GM12891 (cell line): Measurements from ENCODE around the gene PGA4.
"Not testable (repeated sequence)": the region's sequence is repeated elsewhere in the genome, so short reads cannot be mapped to it uniquely, and the experiment has no call there.

Experiments
- DNase-seq: peaks from one replicate; pipeline ENCODE4 v3.0.0; 2011; ENCODE audit warnings: low spot score; ENCODE audit not compliant: insufficient read length
- FAIRE-seq: peaks from 2 replicates; lab custom pipeline; 2011; peaks lifted over from hg19 to GRCh38; lab: Jason Lieb, UNC
- PAX5 ChIP-seq: IDR thresholded peaks from 2 replicates; pipeline ENCODE4 v1.6.1; 2011; ENCODE audit warnings: low read length, moderate library complexity, mild to moderate bottlenecking; ENCODE audit not compliant: insufficient read depth, severe bottlenecking
- POLR2A ChIP-seq: IDR thresholded peaks from 2 replicates; pipeline ENCODE4 v1.6.1; 2011; ENCODE audit warnings: low read depth, low read length, control low read depth
- POLR2AphosphoS5 ChIP-seq: IDR thresholded peaks from 2 replicates; pipeline ENCODE4 v1.6.1; 2011; ENCODE audit warnings: low read depth, low read length, control low read depth
- POU2F2 ChIP-seq: IDR thresholded peaks from 2 replicates; pipeline ENCODE4 v1.6.1; 2011; ENCODE audit warnings: low read depth, mild to moderate bottlenecking, control low read depth, low read length, moderate library complexity
- SPI1 ChIP-seq: IDR thresholded peaks from 2 replicates; pipeline ENCODE4 v1.6.1; 2011; ENCODE audit warnings: low read depth, low read length, control low read depth
- TAF1 ChIP-seq: IDR thresholded peaks from 2 replicates; pipeline ENCODE4 v1.6.1; 2011; ENCODE audit warnings: low read depth, low read length, control low read depth

Gene PGA4

DNA sequence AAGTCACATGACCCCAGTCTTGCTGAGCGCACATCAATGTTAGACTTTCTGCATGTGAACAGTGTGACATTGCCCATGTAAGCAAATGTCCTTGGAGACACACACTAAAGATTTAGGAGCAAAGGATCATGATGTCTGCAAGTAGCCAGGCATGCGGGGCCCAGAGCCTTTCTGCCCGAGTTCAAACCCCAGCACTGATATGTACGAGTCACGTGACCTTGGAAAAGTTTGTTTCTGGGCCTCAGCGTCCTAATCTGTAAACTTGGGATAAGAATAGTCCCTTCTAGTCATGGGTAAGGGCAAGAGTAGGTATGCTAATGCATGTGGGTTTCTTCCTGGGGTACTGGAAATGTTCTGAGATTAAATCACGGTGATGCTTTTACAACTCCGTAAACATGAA is 35.6 kb upstream of the PGA4 start:
- no peak for TF ChIP-seq POLR2A
- no peak for TF ChIP-seq TAF1
- TF ChIP-seq POU2F2: no peak
- TF ChIP-seq PAX5: no peak
- no peak for TF ChIP-seq SPI1
- TF ChIP-seq POLR2AphosphoS5: no peak
- FAIRE-seq (no peak), DNase-seq (no peak)

DNA sequence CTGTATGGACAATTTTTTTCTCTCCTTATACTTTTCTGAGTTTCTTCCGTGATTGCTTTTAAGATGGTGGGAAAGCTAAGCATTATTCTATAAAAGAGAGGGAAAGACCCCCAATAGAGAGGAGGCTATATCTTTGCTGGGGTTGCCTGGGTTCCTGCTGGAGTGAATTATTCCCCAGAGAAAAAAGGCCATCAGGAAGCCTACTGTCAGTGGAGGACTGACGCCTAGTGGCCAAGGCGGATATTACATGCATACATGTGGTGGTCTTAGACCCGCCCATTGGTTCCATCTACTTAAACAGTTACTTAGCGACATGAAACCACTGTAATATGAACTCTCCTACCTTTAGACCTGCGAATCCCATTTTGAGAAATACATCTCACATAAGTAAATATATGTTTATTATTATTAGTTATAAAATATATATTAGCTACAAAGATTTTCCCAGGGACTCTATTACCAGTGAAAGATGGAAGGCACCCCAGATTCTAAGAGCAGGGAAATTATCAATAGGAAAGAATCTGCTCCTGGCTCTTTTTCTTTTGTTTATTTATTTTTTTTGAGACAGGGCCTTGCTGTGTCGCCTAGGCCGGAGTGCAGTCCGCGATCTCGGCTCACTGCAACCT is 34.5 kb upstream of the PGA4 start:
- peak; percentile 62 for FAIRE-seq
- DNase-seq: peak; percentile 62
- no peak for TF ChIP-seq POLR2A
- no peak for TF ChIP-seq POLR2AphosphoS5
- TF ChIP-seq TAF1: no peak
- TF ChIP-seq SPI1: no peak
- peak; percentile 94 for TF ChIP-seq POU2F2
- no peak for TF ChIP-seq PAX5

DNA sequence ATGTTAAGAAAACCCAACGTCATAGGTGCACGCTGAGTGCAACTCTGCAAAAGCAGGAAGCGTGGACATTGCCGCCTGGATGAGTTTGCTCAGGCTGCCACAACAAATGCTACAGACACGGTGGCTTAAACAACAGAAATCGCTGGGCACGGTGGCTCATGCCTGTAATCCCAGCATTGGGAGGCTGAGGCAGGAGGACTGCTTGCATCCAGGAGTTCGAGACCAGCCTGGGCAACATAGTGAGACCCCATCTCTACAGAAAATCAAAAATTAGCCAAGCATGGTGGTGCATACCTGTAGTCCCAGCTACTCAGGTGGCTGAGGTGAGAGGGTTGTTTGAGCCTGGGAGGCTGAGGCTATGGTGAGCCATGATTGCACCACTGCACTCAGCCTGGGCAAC is 32.2 kb upstream of the PGA4 start:
- FAIRE-seq (no peak), DNase-seq (no peak)
- TF ChIP-seq POLR2A (no peak), POLR2AphosphoS5 (no peak), TAF1 (no peak), PAX5 (no peak), POU2F2 (no peak), SPI1 (no peak)

DNA sequence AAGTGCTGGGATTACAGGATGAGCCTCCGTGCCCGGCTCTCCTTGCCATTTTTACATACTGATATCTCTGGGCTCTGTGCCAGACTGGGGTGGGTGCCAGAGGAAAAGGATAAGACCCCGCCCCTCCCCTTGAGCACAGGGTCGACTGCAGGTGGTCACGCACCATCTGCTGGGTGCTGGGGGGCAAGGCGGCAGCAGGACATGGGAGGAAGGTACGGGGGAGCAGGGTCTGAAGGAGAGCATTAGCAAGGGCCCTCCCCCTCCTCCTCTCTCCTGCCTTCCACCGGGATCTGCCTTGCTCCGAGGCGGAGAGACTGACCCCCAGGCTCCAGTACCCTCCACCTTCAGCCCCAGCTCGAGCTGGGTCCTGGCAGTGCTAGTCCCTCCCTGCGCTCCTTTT is 28.6 kb upstream of the PGA4 start:
- FAIRE-seq: no peak
- TF ChIP-seq POU2F2: no peak
- no peak for TF ChIP-seq PAX5
- TF ChIP-seq POLR2A: no peak
- no peak for TF ChIP-seq POLR2AphosphoS5
- TF ChIP-seq SPI1: no peak
- TF ChIP-seq TAF1: no peak
- no peak for DNase-seq

DNA sequence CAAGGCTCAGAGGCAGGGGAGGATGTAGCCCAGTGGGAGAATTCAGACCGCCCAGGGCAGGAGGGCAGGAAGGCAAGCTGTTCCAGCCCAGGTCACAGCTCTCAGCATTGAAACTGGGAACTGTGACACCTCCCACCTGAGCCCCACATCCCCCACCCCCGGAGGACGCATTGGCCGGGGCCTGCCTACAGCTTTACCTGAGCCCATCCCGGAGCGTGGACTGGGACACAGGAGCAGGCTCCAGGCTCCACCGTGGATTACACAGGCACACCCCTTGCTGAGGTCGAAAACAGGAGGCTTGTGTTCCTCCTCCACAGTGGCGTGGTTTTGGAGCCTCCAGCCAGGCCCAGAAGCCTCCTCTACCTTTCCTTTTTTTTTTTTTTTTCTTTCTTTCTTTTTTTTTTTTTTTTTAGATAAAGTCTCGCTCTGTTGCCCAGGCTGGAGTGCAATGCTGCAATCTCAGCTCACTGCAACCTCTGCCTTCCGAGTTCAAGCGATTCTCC is 27.9 kb upstream of the PGA4 start:
- FAIRE-seq (no peak), DNase-seq (no peak)
- TF ChIP-seq POLR2A: no peak
- TF ChIP-seq SPI1: no peak
- TF ChIP-seq TAF1: no peak

DNA sequence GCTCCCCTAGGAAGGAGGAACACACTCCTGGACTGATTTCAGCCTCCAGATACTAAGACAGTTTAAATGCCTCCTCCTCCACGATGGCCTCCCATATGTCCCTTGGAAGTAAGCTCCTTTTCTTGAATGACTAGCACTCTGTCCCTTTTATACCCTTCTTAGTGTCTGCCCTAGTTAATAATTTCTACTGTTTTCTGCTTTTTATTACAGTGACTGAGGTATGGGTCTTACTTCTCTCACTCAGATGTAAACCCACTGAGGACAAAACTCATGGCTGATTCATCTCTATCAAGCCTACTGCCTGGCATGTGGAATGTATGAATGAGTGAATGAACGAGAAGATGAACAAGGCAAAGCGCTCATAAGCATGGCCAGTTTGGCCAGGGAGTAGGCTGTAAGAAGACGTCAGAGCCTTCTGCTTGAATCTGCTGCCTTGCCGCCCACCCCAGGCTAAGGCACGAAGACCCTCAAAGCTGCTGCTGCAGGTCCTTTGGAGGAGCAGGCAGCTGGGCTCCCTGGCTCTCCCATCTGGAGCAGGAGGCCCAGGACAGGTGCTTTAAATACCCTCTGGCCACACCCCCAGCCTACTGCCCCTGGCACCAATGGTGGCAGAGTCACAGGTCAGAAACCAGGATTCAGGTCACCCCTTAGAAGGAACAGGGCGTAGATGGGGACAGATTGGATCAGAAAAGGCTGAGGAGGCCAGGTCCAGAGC is 27.0 kb upstream of the PGA4 start:
- no peak for DNase-seq
- FAIRE-seq: no peak
- TF ChIP-seq POLR2AphosphoS5 (no peak), POU2F2 (no peak), TAF1 (no peak), PAX5 (no peak), POLR2A (no peak), SPI1 (no peak)

DNA sequence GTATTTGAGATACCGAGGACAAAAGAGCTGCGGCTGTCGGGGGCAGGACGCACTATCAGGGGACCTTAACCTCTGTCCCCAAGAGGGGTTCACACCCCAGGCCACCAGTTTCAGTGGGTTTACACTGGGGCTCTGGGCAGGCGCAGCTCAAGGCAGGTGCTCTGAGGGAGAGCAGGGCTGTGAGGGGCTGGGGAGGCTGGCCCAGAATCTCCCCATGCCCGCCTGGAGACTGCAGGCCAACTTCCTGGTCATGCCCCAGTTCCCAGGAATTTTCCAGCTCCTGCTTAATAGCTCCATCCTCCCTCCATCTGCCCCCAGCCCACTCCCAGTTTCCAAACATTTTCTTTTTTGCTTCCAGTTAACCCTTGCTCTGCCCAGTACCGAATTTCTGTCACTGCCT is 26.4 kb upstream of the PGA4 start:
- FAIRE-seq: no peak
- DNase-seq: no peak
- no peak for TF ChIP-seq SPI1

DNA sequence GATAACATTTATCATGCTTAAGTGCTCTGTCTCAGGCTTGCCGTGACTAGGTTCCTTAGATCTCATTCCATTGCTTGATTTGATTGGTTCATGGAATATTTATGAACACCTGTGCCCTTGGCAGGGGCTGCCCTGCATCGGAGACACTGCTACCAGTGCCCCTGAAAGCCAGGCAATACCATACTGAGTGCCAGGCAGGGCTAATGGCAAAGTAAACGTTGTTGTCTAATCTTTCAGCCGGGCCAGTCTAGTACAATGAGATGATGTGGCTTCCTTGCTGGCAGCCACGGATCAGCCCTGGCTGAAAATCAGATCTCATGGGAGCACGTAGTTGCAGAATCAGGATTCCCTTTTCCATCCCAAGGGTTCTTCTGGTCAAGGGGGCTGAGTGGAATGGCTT is 23.8 kb upstream of the PGA4 start:
- no peak for DNase-seq
- no peak for TF ChIP-seq SPI1
- no peak for TF ChIP-seq TAF1
- TF ChIP-seq POLR2AphosphoS5: no peak
- TF ChIP-seq PAX5: no peak
- TF ChIP-seq POLR2A: no peak
- no peak for TF ChIP-seq POU2F2
- no peak for FAIRE-seq

DNA sequence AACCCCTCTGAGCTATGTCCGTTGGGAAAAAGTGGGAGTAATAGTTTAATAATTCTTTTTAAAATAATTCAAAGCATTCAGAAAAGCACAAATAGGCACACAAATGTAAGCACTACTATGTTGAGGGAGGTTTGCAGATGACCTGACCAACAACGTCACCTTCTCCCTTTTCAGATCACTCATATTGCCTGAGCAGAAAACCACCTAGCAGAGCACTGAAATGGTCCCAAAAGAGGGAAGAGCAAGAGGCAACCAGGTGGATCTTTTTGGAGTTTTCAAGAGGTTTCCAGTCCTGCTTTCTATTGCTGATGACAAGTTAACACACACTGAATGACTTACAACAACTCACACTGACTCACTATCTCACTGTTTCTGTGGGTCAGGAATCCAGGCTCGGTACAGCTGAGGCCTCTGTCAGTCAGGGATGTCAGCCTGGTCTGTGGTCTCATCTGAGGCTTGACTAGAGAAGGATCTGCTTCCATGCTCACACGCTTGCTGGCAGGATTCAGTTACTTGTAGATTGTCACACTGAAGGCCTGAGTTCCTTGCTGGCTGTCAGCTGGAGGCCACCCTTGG is 23.1 kb upstream of the PGA4 start:
- TF ChIP-seq TAF1: no peak
- no peak for TF ChIP-seq POU2F2
- no peak for TF ChIP-seq SPI1
- TF ChIP-seq PAX5: no peak
- no peak for TF ChIP-seq POLR2A
- TF ChIP-seq POLR2AphosphoS5: no peak
- FAIRE-seq: no peak
- DNase-seq: no peak

DNA sequence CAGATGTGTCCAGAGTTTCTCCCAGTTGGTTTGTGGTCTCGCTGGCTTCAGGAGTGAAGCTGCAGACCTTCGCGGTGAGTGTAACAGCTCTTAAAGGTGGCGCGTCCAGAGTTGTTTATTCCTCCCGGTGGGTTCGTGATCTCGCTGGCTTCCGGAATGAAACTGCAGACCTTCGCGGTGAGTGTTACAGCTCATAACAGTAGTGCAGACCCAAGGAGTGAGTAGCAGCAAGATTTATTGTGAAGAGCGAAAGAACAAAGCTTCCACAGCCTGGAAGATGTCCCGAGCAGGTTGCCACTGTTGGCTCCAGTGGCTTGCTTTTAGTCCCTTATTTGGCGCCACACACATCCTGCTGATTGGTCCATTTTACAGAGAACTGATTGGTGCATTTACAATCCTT is 20.7 kb upstream of the PGA4 start:
- DNase-seq (no peak), FAIRE-seq (no peak)
- TF ChIP-seq PAX5: no peak
- no peak for TF ChIP-seq SPI1
- no peak for TF ChIP-seq POLR2A
- TF ChIP-seq TAF1: no peak
- no peak for TF ChIP-seq POLR2AphosphoS5
- no peak for TF ChIP-seq POU2F2

DNA sequence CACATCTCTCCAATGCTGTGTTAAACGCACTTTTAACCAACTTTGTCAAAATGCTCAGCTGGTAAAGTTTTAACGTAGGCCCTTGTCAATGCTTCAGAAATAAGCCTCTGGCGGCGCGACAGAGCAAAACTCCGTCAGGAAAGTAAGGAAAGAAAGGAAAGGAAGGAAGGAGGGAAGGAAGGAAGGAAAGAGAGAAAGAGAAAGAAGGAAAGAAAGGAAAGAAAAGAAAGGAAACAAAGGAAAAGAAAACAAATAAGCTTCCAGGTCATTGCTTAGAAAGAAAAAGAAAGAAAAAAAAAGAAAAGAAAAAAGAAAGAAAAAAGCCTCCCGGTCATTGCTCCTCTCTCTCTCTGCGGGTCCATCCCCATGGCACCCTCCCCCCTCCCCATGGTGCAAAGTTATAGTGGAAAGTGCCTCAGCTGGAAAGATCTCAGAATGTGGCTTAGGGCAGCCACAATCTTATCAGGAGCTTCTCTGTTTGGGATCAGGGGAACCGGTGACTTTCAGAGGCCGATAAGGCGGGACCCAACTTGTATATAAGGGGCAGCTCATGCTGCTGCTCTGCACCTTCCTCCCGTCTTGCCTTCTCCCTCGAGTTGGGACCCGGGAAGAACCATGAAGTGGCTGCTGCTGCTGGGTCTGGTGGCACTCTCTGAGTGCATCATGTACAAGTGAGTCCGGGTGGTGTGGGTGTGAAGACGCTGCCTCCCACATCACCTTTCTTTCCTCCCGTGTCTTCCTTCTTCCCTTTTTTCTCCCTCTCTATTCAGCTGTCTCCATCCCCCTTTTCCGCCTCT is 19.0 kb upstream of the PGA4 start, which contains the start of gene PGA3:
PGA3 (plus strand) TSS at position 566 of the 797 bp plus-strand sequence; CDS start at position 616, 50 bp downstream.
- not testable (repeated sequence) for FAIRE-seq, DNase-seq

DNA sequence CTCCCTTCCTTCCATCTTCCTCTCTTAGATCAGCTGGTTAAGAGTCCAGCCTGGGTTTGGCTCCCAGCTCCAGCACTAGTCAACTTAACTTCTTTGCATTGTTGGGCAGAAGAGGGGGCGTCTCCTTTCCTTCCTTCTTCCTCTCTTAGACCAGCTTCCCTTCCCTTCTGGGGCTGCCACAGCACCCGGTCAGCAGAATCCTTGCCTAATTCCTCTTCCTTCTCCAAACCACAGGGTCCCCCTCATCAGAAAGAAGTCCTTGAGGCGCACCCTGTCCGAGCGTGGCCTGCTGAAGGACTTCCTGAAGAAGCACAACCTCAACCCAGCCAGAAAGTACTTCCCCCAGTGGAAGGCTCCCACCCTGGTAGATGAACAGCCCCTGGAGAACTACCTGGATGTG is 18.3 kb upstream of the PGA4 start:
- FAIRE-seq: not testable (repeated sequence)

DNA sequence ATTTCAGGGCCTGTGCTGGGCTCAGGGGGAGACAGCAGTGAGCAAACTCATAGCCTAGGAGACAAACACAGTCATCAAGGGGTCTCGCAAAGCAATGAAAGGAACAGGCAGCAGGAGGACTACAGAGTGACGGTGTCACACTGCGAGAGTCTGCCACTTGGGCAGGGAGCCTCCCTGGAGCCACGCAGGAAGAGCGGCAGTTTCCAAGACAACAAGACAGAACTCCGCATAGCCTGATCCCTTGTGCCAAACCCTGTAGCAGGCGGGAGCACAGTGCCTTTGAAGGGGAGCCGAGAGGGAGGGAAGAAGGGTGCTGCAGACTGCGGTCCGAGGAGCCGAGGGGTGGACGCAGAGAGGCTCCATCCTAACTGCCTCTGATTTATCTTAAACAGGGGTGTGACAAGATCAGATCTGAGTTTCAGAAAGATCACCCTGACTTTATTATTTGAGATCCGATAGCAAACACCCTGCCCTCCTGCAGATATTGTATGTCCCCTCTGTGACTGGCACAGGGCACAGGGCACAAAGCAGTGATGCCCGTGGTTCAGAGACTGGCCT is 17.6 kb upstream of the PGA4 start:
- DNase-seq, FAIRE-seq: not testable (repeated sequence)

More for the DNA sequence above, 18.3 kb upstream of the PGA4 start:
- DNase-seq: not testable (repeated sequence)
